ENCODE results near the gene GFPT2. TPM values are rescaled to one million over a fixed set of nuclear protein-coding genes. Genes with fewer than 3 reads are reported as not detected.

Gene GFPT2
- total and polyA plus RNA-seq, 11 donors, result 3.7 to 33.9 (median 8.5) TPM

- 88 to 98% (median 95%) methylated on average over 3 of the region's 3 CpGs for WGBS, 4 donors
- H3K27ac ChIP-seq, result no peak overlapping the region
- DNase-seq (no peak), ATAC-seq (no peak)
- no peaks in the 10 kb centered on the region for H3K36me3 ChIP-seq
- intact Hi-C loops (cut with DNase I), result no loop called here
- peaks cover 0 to 3% (median 0%) of the 10 kb centered on the region in 9 donors for H3K27me3 ChIP-seq
- H3K4me3 ChIP-seq, result no peak overlapping the region
- TF ChIP-seq POLR2A (IDR thresholded peaks at IDR 0.05), result no peak
- no peak for TF ChIP-seq CTCF (IDR thresholded peaks at IDR 0.05)
- H3K4me1 ChIP-seq, result no peaks in the 10 kb centered on the region
- no peaks in the 10 kb centered on the region for H3K9me3 ChIP-seq
Observed at GRCh38 chr5:180373870-180374269, 20.7 kb upstream of the GFPT2 start.

GRCh38 chr5:180373454-180373853, 20.3 kb upstream of the GFPT2 start:
- DNase-seq (no peak), ATAC-seq (no peak)
- Histone ChIP-seq H3K4me1 (no peaks in the 10 kb centered on the region), H3K4me3 (no peak overlapping the region), H3K27ac (no peak overlapping the region), H3K27me3 (peaks cover 0 to 3% (median 0%) of the 10 kb centered on the region in 9 donors), H3K9me3 (no peaks in the 10 kb centered on the region), H3K36me3 (no peaks in the 10 kb centered on the region)
- intact Hi-C loops (cut with DNase I), result no loop called here
- WGBS, 4 donors, result 76 to 77% (median 77%) methylated on average over 5 of the region's 5 CpGs
- TF ChIP-seq POLR2A (IDR thresholded peaks at IDR 0.05) (no peak), CTCF (IDR thresholded peaks at IDR 0.05) (no peak)

DNA sequence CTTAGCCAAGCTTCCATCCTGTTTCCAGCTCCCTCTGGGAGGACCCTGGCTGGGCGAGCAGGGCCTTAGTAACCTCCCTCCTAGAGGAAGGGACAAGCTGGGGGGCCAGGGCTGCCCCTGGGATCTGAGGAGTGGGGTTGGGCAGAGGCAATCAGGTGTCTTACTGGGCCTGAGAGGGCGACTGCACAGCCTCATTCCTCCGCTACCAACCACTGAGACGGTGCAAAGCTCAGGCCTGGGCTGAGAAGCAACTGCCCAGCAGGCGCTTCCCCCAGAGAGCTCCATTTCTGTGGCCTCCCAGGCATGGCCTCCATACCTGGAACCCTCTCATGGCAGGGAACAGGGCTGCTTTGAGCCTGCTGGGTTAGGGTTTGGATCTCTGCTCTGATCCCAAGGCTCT, 18.8 kb upstream of the GFPT2 start:
- H3K9me3 ChIP-seq, result no peaks in the 10 kb centered on the region
- no peak for TF ChIP-seq CTCF (IDR thresholded peaks at IDR 0.05)
- TF ChIP-seq POLR2A (IDR thresholded peaks at IDR 0.05), result no peak
- no peak overlapping the region for H3K27ac ChIP-seq
- H3K27me3 ChIP-seq, result peaks cover 0 to 3% (median 0%) of the 10 kb centered on the region in 9 donors
- intact Hi-C loops (cut with DNase I), result no loop called here
- no peaks in the 10 kb centered on the region for H3K4me1 ChIP-seq
- DNase-seq (no peak), ATAC-seq (no peak)
- no peak overlapping the region for H3K4me3 ChIP-seq
- WGBS, 4 donors, result 88 to 94% (median 92%) methylated on average over 2 to 5 of the region's 5 CpGs
- no peaks in the 10 kb centered on the region for H3K36me3 ChIP-seq

- no peak for TF ChIP-seq POLR2A (IDR thresholded peaks at IDR 0.05)
- no peak for TF ChIP-seq CTCF (IDR thresholded peaks at IDR 0.05)
- ATAC-seq, result peak; percentile 47 to 80 (median 66)
- 78 to 83% (median 80%) methylated on average over 18 to 24 of the region's 24 CpGs for WGBS, 4 donors
Observed at GRCh38 chr5:180370861-180371641, 17.9 kb upstream of the GFPT2 start.

More at GRCh38 chr5:180370861-180371641, 17.9 kb upstream of the GFPT2 start:
- peaks cover 0 to 4% (median 0%) of the 10 kb centered on the region in 12 donors for H3K4me1 ChIP-seq
- no peak overlapping the region for H3K4me3 ChIP-seq
- intact Hi-C loops (cut with DNase I), result no loop called here
- no peak overlapping the region for H3K27ac ChIP-seq
- H3K9me3 ChIP-seq, result no peaks in the 10 kb centered on the region
- peak in 3 of 5 donors; percentile 47 to 72 (median 67) for DNase-seq
- H3K27me3 ChIP-seq, result peaks cover 0 to 3% (median 0%) of the 10 kb centered on the region in 9 donors
- no peaks in the 10 kb centered on the region for H3K36me3 ChIP-seq
